22Rv1 (cell line): ENCODE measurements around the gene AURKAIP1.

Experiments
- CTCF ChIP-seq: fragments of 450-650 bp; IDR thresholded peaks from 2 replicates; pipeline ENCODE4 v1.5.1; 2017; ENCODE audit warnings: mild to moderate bottlenecking
- ZFX ChIP-seq: fragments of 450-650 bp; IDR thresholded peaks from 2 replicates; pipeline ENCODE4 v1.6.1; 2017; ENCODE audit warnings: antibody characterized with exemption, borderline replicate concordance

GRCh38 chr1:1422465-1423244 lies 47.6 kb upstream of the AURKAIP1 start:
- TF ChIP-seq ZFX (no peak), CTCF (no peak)
